ENCODE measurements around the gene BAZ1A. TPM values are rescaled to one million over a fixed set of nuclear protein-coding genes. Genes with fewer than 3 reads are reported as not detected.

BAZ1A gene
- total RNA-seq, 1 donor from 2014 or later = 42.8 TPM

DNA sequence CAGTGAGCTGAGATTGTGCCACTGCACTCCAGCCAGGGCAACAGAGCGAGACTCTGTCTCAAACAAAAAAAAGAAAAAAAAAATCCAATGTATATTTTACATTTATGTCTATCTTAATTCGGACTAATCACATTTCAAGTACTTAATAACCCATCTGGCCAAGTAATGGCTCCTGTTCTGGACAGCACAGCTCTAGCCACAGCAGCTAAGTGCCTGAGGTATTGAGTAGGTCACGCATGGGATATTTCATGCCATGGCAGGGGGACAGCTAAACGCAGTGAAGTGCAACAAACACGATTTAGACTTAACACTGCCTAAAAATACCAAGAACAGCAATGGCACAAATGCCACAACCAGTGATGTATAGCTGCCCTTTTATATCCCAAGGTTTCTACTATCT, 8.0 kb downstream of the BAZ1A start:
- H3K27ac Mint-ChIP-seq = no peak overlapping the region
- peaks cover 15% of the 10 kb centered on the region for H3K36me3 Mint-ChIP-seq (ENCODE audit: insufficient read depth)
- no peak for TF ChIP-seq CTCF (IDR thresholded peaks at IDR 0.05; ENCODE audit: unreplicated experiment)
- DNase-seq (ENCODE audit: low spot score, unreplicated experiment) = no peak
- H3K9me3 Mint-ChIP-seq (ENCODE audit: low read depth) = peaks cover 6% of the 10 kb centered on the region
- peaks cover 6% of the 10 kb centered on the region for H3K4me1 Mint-ChIP-seq (ENCODE audit: low read depth)
- H3K4me3 Mint-ChIP-seq (ENCODE audit: low read depth) = no peak overlapping the region
- H3K27me3 Mint-ChIP-seq = no peaks in the 10 kb centered on the region

- Mint-ChIP-seq H3K9me3 (ENCODE audit: low read depth) (peaks cover 6% of the 10 kb centered on the region), H3K4me1 (ENCODE audit: low read depth) (peaks cover 3% of the 10 kb centered on the region), H3K27ac (no peak overlapping the region), H3K4me3 (ENCODE audit: low read depth) (no peak overlapping the region), H3K27me3 (no peaks in the 10 kb centered on the region), H3K36me3 (ENCODE audit: insufficient read depth) (peaks cover 14% of the 10 kb centered on the region)
- no peak for DNase-seq (ENCODE audit: low spot score, unreplicated experiment)
- no peak for TF ChIP-seq CTCF (IDR thresholded peaks at IDR 0.05; ENCODE audit: unreplicated experiment)
Observed at GRCh38 chr14:34865889-34866574, 9.1 kb downstream of the BAZ1A start.

GRCh38 chr14:34863844-34864243, 11.3 kb downstream of the BAZ1A start:
- Mint-ChIP-seq H3K27me3 (no peaks in the 10 kb centered on the region), H3K27ac (no peak overlapping the region), H3K4me3 (ENCODE audit: low read depth) (no peak overlapping the region), H3K4me1 (ENCODE audit: low read depth) (peaks cover 3% of the 10 kb centered on the region), H3K9me3 (ENCODE audit: low read depth) (peaks cover 6% of the 10 kb centered on the region), H3K36me3 (ENCODE audit: insufficient read depth) (peaks cover 13% of the 10 kb centered on the region)
- TF ChIP-seq CTCF (IDR thresholded peaks at IDR 0.05; ENCODE audit: unreplicated experiment) = no peak
- no peak for DNase-seq (ENCODE audit: low spot score, unreplicated experiment)

- no peaks in the 10 kb centered on the region for H3K9me3 Mint-ChIP-seq (ENCODE audit: low read depth)
- no peak overlapping the region for H3K4me3 Mint-ChIP-seq (ENCODE audit: low read depth)
- no peak for TF ChIP-seq CTCF (IDR thresholded peaks at IDR 0.05; ENCODE audit: unreplicated experiment)
- DNase-seq (ENCODE audit: low spot score, unreplicated experiment) = no peak
- peaks cover 13% of the 10 kb centered on the region for H3K36me3 Mint-ChIP-seq (ENCODE audit: insufficient read depth)
- H3K27ac Mint-ChIP-seq = no peak overlapping the region
- no peaks in the 10 kb centered on the region for H3K4me1 Mint-ChIP-seq (ENCODE audit: low read depth)
- no peaks in the 10 kb centered on the region for H3K27me3 Mint-ChIP-seq
Observed at GRCh38 chr14:34858765-34859164, 16.4 kb downstream of the BAZ1A start.

GRCh38 chr14:34857689-34858449, 17.3 kb downstream of the BAZ1A start:
- H3K4me3 Mint-ChIP-seq (ENCODE audit: low read depth) = no peak overlapping the region
- TF ChIP-seq CTCF (IDR thresholded peaks at IDR 0.05; ENCODE audit: unreplicated experiment) = no peak
- H3K27ac Mint-ChIP-seq = peak overlapping the region; percentile 12
- peaks cover 17% of the 10 kb centered on the region for H3K36me3 Mint-ChIP-seq (ENCODE audit: insufficient read depth)
- no peaks in the 10 kb centered on the region for H3K9me3 Mint-ChIP-seq (ENCODE audit: low read depth)
- H3K4me1 Mint-ChIP-seq (ENCODE audit: low read depth) = no peaks in the 10 kb centered on the region
- no peaks in the 10 kb centered on the region for H3K27me3 Mint-ChIP-seq
- DNase-seq (ENCODE audit: low spot score, unreplicated experiment) = no peak
